Loucy (cell line): ENCODE measurements around the gene ELAPOR1.

ENCODE experiments used
- CTCF ChIP-seq: fragments of 200-600 bp; sonication (generic); conservative IDR thresholded peaks from 2 replicates; pipeline ENCODE4 v1.5.1; 2014; ENCODE audit warnings: mild to moderate bottlenecking, antibody characterized with exemption, low read length
- EZH2phosphoT487 ChIP-seq: fragments of 200-600 bp; IDR thresholded peaks from 2 replicates; pipeline ENCODE4 v1.6.1; 2018; ENCODE audit warnings: antibody characterized with exemption, mild to moderate bottlenecking, moderate library complexity, borderline replicate concordance

GRCh38 chr1:109131800-109132199, 17.9 kb downstream of the ELAPOR1 start:
- TF ChIP-seq EZH2phosphoT487 (no peak), CTCF (no peak)
